GM18520 (cell line): ENCODE results near the gene ZSCAN23.
A peak's percentile ranks its signal among the peaks of the same experiment; 100 is the strongest.
"Not testable (repeated sequence)": the region's sequence is repeated elsewhere in the genome, so short reads cannot be mapped to it uniquely, and the experiment has no call there.

ENCODE experiments used
- ATAC-seq: cut with Tn5 transposase; IDR thresholded peaks from one replicate; pipeline ENCODE4 v1.9.1; 2021; ENCODE audit not compliant: unreplicated experiment

The ZSCAN23 gene

GRCh38 chr6:28442586-28442985 is 705 bp downstream of the ZSCAN23 start:
- ATAC-seq = no peak

GRCh38 chr6:28436404-28436803 is 6.9 kb downstream of the ZSCAN23 start:
- no peak for ATAC-seq

GRCh38 chr6:28433119-28433518 is 10.2 kb downstream of the ZSCAN23 start:
- ATAC-seq = no peak

- no peak for ATAC-seq
These were observed 13.5 kb downstream of the ZSCAN23 start for GRCh38 chr6:28429781-28430180.

- ATAC-seq = no peak
These were observed 17.2 kb downstream of the ZSCAN23 start for GRCh38 chr6:28425944-28426541.

- ATAC-seq = no peak
These were observed 19.1 kb downstream of the ZSCAN23 start for GRCh38 chr6:28424163-28424562.

GRCh38 chr6:28423546-28423945 is 19.7 kb downstream of the ZSCAN23 start:
- no peak for ATAC-seq

GRCh38 chr6:28413681-28414080 is 29.6 kb downstream of the ZSCAN23 start:
- ATAC-seq = no peak

- no peak for ATAC-seq
These were observed 32.5 kb downstream of the ZSCAN23 start for GRCh38 chr6:28410767-28411166.

GRCh38 chr6:28408076-28408802 is 35.1 kb downstream of the ZSCAN23 start:
- ATAC-seq = no peak

GRCh38 chr6:28407401-28407800 is 35.9 kb downstream of the ZSCAN23 start:
- ATAC-seq = no peak

- not testable (repeated sequence) for ATAC-seq
These were observed 39.4 kb downstream of the ZSCAN23 start for GRCh38 chr6:28403923-28404322.

- no peak for ATAC-seq
These were observed 41.1 kb downstream of the ZSCAN23 start for GRCh38 chr6:28402197-28402596.

GRCh38 chr6:28401172-28401571 is 42.1 kb downstream of the ZSCAN23 start:
- no peak for ATAC-seq

- no peak for ATAC-seq
These were observed 43.2 kb downstream of the ZSCAN23 start for GRCh38 chr6:28400122-28400451.

GRCh38 chr6:28399350-28400121 is 43.8 kb downstream of the ZSCAN23 start, which contains the start of gene ZSCAN12:
ZSCAN12 (minus strand) TSS chr6:28399747; CDS start chr6:28398405, 1,342 bp downstream.
- peak; percentile 76 for ATAC-seq

GRCh38 chr6:28395918-28396317 is 47.4 kb downstream of the ZSCAN23 start:
- ATAC-seq = no peak

- ATAC-seq = no peak
These were observed 49.2 kb downstream of the ZSCAN23 start for GRCh38 chr6:28393912-28394662.

GRCh38 chr6:28390688-28391087 is 52.6 kb downstream of the ZSCAN23 start:
- no peak for ATAC-seq

GRCh38 chr6:28384143-28384533 is 59.2 kb downstream of the ZSCAN23 start:
- no peak for ATAC-seq
